GM21723 (cell line): ENCODE data around the gene NKAPD1.
"Not testable (repeated sequence)": the region's sequence is repeated elsewhere in the genome, so short reads cannot be mapped to it uniquely, and the experiment has no call there.

Experiments used
- ATAC-seq: cut with Tn5 transposase; IDR thresholded peaks from one replicate; pipeline ENCODE4 v1.9.1; 2021; ENCODE audit warnings: mild to moderate bottlenecking, moderate library complexity; ENCODE audit not compliant: unreplicated experiment

Gene NKAPD1, protein sequence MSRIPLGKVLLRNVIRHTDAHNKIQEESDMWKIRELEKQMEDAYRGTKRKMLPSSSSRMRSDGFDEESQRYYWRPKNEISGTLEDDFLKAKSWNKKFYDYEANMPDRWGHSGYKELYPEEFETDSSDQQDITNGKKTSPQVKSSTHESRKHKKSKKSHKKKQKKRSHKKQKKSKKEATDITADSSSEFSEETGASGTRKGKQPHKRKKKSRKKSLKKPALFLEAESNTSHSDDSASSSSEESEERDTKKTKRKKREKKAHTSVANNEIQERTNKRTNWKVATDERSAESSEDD

DNA sequence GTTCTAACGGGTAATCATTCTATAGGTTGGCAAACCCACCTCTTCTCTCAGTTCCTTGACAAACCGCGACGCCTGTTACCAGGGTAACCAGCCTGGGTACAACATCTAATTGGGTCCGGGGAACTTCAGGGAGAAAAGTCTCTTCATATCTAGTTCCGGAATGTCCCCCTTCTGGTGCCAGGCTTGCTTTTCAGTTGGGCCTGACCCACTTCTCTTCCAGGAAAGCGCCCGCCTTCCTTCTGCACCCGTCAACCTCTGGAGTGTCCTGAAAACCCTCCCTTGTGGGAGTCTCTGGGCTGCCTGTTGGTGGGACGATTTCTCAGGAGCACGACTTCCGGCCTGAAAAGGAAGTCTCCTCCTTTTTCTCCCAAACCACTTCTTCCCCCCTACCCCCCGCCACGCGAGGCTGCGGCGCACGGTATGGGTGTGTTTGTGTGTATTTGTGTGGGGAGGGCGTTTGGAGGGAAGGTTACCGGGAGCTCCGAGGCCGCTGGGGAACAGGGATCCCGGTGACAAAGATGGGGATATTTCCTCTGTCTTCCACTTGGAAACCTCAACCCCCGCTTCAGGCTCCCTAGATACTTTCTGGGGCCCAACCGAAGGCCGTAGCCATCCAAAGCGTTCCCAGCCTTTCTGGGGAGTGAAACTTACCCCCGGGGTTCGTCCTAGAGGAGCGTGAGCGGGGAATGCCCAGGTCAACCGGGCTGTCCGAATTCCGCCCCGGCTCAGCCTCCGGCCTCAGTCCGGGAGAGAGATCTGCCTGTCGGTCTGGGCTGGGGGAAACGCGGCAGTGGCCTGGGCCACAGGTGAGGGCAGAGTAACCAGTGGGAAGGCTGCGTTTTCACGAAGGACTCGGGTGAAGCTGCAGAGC lies at the start of gene NKAPD1, which contains the start of gene PIH1D2:
Gene NKAPD1 (plus strand): TSS at position 359 of the 871 bp plus-strand sequence. CDS start 1,276 bp downstream, outside the sequence.
Gene PIH1D2 (minus strand): TSS at position 77 of the 871 bp plus-strand sequence. CDS start 843 bp downstream, outside the sequence.
- peak; percentile 93 for ATAC-seq

DNA sequence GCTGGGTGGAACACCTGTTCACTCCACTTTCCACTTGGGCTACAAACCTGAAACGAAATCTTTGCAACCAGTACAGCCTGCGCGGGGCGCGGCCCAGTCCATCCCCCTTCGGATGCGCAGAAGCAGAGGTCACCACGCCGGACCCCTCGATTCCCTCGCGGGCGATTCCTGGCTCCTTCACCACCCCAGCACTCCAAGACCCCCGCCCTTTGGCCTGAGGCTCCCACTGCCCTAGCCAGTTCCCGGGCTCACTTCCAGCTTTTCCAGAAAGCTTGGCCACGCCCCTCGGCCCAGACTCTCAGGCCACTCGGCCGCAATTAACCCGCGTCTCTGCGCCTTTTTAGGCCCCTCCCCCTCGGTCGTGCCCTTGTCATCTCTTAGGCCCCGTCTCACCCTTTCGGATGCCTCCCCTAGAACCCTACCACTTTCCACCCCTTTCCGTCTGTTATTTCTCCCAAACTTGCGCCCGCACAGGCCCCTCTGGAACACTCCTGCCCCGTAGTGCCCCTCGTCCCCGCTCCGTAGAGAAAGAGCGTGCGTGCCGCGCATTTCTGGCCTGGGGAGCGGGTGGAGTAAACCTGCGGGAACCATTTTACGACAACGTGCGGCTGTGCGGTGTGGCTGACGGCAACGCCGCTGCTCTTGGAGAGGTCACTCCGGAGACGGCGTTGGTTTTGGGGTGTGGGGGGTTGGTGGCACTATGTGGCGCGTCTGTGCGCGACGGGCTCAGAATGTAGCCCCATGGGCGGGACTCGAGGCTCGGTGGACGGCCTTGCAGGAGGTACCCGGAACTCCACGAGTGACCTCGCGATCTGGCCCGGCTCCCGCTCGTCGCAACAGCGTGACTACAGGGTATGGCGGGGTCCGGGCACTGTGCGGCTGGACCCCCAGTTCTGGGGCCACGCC lies 49.1 kb upstream of the NKAPD1 start, which contains the start of gene DLAT:
Gene DLAT (plus strand): TSS at position 636 of the 906 bp plus-strand sequence. CDS start 65 bp downstream, at position 701.
- peak; percentile 76 for ATAC-seq

DNA sequence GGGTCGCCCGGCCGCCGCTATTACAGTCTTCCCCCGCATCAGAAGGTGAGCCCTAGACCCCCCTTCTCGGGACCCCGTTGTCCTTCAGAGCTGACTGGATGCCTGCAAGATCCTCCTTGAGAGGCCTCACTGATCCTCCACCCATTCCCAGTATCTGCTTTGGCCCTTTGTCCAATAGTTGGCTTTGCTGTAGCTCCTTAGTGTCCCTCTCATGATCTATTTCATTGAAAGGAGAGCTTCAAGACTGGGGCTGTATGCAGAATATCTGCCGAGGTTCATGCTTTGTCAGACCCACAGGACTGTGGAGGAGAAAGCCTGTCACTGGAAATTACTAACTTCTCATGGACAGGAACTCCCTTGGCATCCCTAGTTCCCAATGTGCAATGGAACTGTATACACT lies 48.4 kb upstream of the NKAPD1 start:
- ATAC-seq = peak; percentile 10

DNA sequence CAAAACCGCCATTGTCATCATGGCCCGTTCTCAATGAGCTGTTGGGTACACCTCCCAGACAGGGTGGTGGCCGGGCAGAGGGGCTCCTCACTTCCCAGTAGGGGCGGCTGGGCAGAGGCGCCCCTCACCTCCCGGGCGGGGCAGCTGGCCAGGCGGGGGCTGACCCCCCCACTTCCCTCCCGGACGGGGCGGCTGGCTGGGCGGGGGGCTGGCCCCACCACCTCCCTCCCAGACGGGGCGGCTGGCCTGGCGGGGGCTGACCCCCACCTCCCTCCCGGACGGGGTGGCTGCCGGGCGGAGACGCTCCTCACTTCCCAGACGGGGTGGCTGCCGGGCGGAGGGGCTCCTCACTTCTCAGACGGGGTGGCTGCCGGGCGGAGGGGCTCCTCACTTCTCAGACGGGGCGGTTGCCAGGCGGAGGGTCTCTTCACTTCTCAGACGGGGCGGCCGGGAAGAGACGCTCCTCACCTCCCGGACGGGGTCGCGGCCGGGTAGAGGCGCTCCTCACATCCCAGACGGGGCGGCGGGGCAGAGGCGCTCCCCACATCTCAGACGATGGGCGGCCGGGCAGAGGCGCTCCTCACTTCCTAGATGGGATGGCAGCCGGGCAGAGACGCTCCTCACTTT lies 47.2 kb upstream of the NKAPD1 start:
- ATAC-seq = not testable (repeated sequence)

DNA sequence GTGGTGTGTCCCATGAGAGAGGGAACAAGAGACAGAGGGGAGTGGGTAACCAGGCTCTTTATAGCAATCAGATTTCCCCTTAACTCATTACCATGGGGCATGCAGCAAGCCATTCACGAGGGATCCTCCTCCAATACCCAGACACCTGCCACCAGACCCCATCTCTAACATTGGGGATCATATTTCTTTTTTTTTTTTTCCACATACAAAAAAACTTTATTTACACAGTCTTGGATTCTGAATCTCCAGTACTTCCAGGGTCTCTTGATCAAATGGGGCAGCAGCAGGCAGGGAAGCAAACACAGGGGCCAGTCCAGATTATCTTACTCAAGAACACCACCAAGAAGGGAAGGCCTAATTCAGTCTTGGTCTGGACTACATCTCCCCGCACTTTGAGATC lies 44.6 kb upstream of the NKAPD1 start:
- ATAC-seq = no peak

DNA sequence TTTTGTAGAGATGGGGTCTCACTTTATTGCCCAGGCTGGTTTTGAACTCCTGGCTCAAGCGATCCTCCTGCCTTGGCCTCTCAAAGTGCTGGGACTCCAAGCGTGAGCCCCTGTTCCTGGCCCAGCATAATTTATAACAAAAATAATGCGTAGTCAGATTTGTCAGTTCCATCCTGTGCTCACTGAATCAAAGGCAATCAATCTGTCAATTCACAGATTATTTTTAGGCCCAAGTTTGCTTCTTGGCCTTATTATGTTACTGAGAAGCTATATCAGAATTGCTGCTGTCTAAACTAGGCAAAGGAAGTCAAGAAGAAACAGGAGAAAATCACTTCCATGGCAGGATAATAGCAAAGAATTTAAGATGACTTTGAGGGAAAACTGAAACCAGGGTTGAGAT lies 40.2 kb upstream of the NKAPD1 start:
- no peak for ATAC-seq

DNA sequence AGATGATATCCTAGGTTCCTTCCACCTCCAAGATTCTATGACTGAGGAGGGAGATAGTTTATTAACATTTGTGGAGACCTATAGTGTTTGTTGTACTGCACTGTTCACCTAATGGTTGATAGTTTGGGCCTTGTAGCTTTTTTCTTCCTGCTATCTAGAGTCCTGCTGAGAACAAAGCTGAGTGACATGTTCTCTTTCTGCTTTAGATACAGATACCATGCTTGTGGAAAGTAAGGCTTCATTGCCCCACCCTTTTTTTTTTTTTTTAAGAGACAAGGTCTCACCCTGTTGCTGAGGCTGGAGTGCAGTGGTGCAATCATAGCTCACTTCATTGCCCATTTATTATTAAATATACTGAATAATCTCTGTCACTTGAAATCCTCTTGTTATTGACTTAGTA lies 36.6 kb upstream of the NKAPD1 start:
- no peak for ATAC-seq

DNA sequence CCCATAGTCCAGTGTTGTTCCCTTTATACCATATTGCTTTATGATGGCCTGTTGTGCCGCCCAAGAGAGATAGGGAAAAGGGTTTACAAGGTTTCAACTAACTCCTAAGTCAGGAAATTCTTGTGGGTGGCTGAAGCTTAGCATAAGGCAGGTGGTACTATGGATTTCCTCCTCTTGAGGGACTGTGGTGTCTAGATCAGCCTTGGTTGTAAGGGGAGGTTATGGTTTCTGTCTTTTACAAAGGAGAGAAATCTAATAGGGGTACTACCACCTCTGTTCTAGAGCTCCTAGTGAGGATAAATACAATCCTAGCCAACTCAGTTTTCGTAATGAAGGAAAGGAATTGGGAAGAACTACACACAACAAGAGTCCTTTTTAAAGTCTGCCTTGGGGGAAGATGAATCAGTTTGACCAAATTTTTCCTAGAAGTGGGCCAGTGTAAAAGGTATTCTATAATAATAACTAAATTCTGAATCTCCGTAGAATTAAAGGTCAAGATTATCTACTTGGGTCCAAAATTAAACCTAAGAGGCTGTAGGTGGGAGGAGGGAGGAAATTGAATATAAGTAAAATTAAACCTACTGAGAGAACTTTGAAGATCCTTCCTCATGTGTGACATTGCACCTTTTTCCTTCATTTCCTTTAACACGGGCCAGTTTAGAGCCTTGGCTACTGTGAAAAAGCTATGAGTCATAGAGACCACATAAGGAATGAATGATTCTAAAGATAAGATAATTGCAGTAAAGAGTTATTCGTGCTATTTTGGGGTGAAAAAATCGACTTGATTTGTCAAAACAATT lies 31.7 kb upstream of the NKAPD1 start:
- no peak for ATAC-seq

DNA sequence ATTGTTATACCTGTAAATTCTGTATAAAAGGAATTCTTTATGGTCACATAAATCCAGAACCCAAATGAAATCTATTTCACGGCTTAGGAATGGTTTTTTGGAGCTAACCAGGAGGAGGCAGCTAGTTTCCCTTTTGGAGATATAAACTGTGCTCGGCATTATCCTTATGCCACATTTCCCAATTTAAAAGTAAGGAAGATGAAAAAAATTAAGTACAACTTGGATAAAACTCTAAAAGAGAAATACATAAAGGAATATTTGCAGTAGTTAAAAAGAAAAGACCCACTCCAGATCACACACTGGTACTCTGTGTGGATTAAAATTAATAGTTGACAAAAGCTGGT lies 31.2 kb upstream of the NKAPD1 start:
- no peak for ATAC-seq

DNA sequence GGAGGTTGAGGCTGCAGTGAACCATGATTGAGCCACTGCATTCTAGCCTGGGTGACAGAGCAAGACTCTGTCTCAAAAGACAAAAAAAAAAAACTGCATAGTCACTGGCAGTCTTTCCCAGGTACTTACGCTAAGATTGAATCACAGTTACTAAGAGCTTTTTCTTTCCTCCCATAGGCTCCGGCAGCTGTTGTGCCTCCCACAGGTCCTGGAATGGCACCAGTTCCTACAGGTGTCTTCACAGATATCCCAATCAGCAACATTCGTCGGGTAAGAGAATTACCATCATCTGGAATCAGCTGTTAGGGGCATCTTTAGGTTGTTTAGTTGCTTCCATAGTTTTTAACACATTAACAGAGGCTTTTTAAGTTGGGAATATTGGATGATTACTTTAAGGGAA lies 29.1 kb upstream of the NKAPD1 start:
- ATAC-seq = no peak

DNA sequence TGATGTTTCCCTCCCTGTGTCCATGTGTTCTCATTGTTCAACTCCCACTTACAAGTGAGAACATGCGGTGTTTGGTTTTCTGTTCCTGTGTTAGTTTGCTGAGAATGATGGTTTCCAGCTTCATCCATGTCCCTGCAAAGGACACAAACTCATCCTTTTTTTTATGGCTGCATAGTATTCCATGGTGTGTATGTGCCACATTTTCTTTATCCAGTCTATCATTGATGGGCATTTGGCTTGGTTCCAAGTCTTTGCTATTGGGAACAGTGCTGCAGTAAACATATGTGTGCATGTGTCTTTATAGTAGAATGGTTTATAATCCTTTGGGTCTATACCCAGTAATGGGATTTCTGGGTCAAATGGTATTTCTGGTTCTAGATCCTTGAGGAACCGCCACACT lies 27.5 kb upstream of the NKAPD1 start:
- ATAC-seq = not testable (repeated sequence)

DNA sequence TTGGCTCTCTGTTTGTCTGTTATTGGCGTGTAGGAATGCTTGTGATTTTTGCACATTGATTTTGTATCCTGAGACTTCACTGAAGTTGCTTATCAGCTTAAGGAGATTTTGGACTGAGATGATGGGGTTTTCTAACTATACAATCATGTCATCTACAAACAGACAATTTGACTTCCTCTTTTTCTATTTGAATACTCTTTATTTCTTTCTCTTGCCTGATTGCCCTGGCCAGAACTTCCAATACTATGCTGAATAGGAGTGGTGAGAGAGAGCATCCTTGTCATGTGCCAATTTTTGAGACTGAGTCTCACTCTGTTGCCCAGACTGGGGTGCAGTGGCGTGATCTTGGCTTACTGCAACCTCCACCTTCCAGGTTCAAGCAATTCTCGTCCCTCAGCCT lies 25.8 kb upstream of the NKAPD1 start:
- not testable (repeated sequence) for ATAC-seq

DNA sequence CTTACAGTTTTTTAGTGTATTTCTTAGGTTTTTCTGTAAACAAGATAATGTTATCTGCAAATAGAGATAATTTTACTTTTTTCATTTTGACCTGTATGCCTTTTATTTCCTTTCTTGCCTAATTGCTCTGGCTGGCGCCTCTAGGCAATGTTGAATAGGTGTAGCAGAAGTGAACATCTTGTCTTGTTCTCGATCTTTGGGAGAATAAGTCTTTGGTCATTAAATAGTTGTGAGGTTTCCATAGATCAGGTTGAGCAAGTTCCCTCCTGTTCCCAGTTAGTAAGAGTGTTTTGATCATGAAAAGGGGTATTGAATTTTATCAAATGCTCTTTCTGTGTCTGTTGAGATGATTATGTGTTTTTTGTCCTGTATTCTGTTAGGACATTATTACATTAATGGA lies 24.3 kb upstream of the NKAPD1 start:
- no peak for ATAC-seq

DNA sequence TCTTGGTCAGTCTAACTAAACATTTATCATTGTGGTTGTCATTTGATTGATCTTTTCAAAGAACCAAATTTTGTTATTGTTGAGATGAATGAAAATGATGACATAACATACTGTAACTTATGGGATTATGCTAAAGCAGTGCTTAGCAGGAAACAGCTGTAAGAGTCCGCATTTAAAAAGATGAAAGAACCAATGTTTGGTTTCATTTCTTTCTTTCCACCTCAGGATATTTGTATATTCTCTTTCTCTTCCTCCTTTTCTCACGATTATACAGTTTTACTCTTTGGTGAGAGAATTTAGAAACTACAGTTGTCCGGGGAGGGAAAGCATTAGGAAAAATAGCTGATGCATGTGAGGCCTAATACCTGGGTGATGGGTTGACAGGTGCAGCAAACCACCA lies 23.4 kb upstream of the NKAPD1 start:
- ATAC-seq = peak; percentile 91

DNA sequence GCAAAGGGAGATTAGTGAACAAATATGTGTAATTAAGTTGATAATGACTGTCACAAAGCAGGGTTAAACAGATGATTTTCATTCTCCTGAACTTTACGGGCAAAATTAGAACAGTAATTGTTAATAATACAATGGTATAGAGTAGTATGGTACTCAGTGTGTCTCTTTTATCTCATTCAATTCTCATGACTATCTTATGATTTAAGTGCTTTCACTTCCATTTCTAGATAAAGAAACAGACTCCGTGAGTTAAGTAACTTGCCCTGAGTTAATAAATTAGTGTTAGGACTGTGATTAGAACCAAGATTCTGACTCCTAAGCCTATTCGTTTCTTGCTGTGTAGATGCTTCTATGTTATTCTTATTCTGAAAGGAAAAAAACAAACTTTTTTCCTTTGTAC lies 22.3 kb upstream of the NKAPD1 start:
- no peak for ATAC-seq

DNA sequence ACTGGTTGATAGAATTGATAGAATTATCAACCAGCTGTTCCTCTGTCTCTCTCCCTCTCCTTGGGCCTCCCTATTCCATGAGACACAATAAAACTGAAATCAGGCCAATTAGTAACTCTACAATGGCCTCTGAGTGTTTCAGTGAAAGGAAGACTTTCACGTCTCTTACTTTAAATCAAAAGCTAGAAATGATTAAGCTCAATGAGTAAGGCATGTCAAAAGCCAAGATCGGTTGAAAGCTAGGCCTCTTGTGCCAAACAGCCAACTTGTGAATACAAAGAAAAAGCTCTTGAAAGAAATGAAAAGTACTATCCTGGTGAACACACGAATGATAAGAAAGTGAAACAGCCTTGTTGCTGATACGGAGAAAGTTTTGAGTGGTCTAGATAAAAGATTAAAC lies 16.9 kb upstream of the NKAPD1 start:
- ATAC-seq = no peak

DNA sequence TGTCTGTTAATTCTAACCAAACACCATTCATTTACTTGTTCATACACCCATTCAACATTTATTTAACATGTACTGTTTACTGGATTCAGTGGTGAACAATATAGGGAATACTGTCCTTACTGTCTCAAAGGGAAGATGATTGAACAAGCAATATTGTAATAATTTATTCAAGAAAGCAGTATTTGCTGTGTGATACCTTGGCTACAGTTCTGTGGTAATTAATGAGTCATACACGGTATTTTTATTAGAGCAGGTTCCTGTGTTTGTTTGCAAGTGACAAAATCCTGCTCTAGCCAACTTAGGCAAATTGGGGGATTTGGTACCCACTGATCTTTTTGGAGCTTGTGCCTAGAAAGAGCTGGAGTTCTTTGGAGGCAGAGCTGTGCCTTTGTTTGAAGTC lies 16.0 kb upstream of the NKAPD1 start:
- no peak for ATAC-seq

DNA sequence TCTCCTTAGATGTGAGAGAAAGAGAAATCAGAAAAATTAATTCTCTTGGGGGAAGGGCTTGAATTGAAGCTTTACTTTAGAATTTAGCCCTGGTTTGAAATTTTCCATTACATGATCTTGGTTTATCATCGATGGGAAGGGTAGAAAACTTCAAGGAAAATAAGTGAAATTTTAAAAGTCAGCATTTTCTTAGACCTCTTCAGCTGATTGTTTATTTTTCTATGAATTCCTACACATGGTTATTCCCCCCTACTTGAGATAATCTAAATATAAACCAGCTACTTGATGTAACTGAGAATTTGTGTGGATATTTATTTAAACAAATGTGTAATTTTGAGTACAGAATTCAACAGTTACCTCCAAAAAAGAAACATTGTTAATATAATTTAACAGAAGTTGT lies 11.2 kb upstream of the NKAPD1 start:
- no peak for ATAC-seq

DNA sequence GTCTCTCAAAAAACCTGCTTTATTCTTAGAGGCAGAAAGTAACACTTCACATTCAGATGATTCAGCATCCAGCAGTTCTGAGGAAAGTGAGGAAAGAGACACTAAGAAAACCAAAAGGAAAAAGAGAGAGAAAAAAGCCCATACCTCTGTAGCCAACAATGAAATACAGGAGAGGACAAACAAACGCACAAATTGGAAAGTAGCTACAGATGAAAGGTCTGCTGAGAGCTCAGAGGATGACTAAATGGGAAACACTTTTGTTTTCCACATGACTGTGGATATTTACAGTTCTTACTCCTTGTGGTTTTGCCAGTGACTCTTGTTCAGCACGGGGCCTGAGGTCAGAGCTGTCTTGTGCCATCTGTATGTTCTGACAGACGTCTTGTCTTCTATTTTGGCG lies 8.6 kb downstream of the NKAPD1 start:
- ATAC-seq = no peak
